ENCODE data around the gene HOXA3. TPM values are rescaled to one million over a fixed set of nuclear protein-coding genes. Genes with fewer than 3 reads are reported as not detected.

The HOXA3 gene
- total RNA-seq, 1 donor from 2014 or later, result not detected

DNA sequence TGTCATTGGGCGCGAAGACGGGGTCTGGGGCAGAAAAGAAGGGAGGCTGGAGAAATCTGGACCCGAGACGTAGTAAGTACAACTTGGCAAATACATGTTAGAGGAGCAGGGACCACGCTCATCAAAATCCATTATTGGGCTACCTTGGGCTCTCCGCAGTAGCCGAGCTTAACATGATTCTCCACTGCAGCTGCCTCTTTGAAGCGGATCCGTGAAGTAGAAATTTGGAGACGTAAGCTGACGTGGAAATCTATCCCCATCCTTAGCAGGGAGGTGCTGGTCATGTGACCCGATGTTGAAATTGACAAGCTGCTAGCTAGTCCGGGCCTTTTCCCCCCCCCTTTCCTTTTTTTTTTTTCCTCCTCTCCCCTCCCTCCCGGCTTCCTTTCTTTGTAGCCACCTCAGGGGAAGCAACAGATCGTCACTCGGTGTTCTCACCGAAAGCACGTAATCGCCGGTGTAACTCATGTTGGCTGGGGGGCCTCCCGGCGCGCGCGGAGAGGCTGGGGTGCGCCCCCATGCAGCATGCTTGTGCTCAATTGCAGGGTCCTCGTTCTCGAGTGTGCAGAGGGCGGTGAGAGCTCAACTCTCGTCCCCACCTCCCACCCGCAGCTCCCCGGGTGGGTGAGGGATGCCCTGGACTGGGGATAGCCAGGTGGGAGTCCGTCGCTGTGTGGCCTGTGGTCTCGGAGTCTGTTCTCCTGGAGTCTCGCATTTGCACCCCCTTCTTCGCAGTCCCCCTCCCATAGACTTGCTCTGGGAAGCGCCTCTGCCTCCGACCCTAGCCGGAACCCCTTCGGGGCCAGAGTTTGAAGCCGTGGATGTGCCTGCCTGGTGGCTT, 32.9 kb upstream of the HOXA3 start, which contains the start of gene HOXA11:
Gene HOXA11, minus strand, starts transcription at position 220 of the 841 bp plus-strand sequence. Its CDS starts 88 bp downstream, at position 132.
- intact Hi-C loops (cut with micrococcal nuclease), result loop anchor here (2.0 kb wide), 2 partner anchors 14 kb away; no protein-coding TSS in a partner anchor
- peaks cover 8% of the 10 kb centered on the region for H3K36me3 Mint-ChIP-seq (ENCODE audit: low read depth)
- peak within 1 kb of the TSS; percentile 63 for H3K4me3 Mint-ChIP-seq
- H3K9me3 Mint-ChIP-seq, result no peaks in the 10 kb centered on the region
- H3K27me3 Mint-ChIP-seq, result peaks cover 81% of the 10 kb centered on the region
- DNase-seq, result no peak
- H3K27ac Mint-ChIP-seq, result peak within 1 kb of the TSS; percentile 78
- peaks cover 15% of the 10 kb centered on the region for H3K4me1 Mint-ChIP-seq

DNA sequence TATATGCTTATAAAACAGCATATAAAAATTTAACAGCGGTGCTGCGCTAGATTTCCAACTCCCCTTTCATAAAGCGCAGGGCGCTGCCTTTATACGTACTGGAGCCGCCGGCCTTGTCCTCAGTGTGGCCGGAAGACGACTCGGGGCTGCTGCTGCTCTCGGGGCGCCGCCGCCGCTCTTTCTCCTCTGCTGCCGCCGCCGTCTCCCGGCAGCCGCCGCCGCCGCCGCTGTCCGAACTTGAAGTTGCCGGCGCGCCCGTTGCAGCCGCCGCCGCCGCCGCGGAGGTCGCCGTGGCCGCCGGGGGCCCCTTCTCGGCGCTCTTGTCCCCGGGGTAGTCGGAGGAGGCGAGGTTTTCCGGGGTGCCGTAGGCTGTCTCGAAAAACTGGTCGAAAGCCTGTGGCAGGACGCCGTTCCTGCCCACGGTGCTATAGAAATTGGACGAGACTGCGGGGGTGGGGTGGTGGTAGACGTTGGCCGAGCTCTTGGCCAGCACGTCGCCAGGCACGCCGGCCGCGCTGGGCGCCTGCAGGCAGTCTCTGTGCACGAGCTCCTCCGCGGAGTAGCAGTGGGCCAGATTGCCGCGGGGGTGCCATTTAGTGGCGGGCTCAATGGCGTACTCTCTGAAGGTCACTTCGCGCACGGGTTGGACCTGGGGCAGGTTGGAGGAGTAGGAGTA, 32.1 kb upstream of the HOXA3 start:
- peaks cover 8% of the 10 kb centered on the region for H3K36me3 Mint-ChIP-seq (ENCODE audit: low read depth)
- H3K27me3 Mint-ChIP-seq, result peaks cover 78% of the 10 kb centered on the region
- H3K4me1 Mint-ChIP-seq, result peaks cover 18% of the 10 kb centered on the region
- intact Hi-C loops (cut with micrococcal nuclease), result loop anchor here (2.0 kb wide), 2 partner anchors 14 kb away; no protein-coding TSS in a partner anchor
- peak overlapping the region; percentile 56 for H3K4me3 Mint-ChIP-seq
- H3K9me3 Mint-ChIP-seq, result no peaks in the 10 kb centered on the region
- peak; percentile 69 for DNase-seq
- peak overlapping the region; percentile 78 for H3K27ac Mint-ChIP-seq

DNA sequence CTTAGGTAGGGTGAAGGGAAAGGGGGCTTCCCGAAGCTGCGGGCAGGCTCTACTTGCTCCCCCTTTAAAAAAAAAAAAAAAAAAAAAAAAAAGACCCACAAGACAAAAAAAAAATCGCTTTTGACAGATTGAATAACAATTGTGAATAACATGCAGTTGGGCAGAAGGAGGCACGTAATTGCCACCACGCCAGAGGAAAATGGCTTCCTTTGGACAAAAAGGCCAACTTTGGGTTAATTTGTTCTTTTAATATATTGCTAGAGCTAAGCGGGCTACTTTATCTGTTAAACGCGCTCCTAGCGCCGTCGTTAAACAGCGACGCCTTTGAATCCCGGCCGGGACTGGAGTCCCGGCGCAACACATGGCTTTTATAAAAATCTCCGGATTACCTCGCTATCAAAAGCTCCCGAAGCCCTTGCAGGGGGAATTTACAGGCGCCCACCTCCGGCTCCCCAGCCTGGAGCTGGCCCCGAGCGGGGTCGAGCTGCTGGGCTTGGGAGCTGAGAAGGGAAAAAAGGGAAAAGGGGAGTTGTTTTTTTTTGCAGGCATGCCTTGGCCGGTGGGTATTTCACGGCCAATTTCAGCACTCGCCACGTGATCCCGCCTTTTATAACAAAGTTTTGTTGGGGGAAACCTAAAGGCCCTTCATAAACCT, 31.4 kb upstream of the HOXA3 start:
- H3K9me3 Mint-ChIP-seq, result no peaks in the 10 kb centered on the region
- no peak overlapping the region for H3K4me3 Mint-ChIP-seq
- H3K27me3 Mint-ChIP-seq, result peaks cover 79% of the 10 kb centered on the region
- H3K27ac Mint-ChIP-seq, result no peak overlapping the region
- H3K36me3 Mint-ChIP-seq (ENCODE audit: low read depth), result peaks cover 8% of the 10 kb centered on the region
- peaks cover 18% of the 10 kb centered on the region for H3K4me1 Mint-ChIP-seq
- peak; percentile 60 for DNase-seq
- intact Hi-C loops (cut with micrococcal nuclease), result loop anchor here (2.0 kb wide), 2 partner anchors 13 to 15 kb away; no protein-coding TSS in a partner anchor

DNA sequence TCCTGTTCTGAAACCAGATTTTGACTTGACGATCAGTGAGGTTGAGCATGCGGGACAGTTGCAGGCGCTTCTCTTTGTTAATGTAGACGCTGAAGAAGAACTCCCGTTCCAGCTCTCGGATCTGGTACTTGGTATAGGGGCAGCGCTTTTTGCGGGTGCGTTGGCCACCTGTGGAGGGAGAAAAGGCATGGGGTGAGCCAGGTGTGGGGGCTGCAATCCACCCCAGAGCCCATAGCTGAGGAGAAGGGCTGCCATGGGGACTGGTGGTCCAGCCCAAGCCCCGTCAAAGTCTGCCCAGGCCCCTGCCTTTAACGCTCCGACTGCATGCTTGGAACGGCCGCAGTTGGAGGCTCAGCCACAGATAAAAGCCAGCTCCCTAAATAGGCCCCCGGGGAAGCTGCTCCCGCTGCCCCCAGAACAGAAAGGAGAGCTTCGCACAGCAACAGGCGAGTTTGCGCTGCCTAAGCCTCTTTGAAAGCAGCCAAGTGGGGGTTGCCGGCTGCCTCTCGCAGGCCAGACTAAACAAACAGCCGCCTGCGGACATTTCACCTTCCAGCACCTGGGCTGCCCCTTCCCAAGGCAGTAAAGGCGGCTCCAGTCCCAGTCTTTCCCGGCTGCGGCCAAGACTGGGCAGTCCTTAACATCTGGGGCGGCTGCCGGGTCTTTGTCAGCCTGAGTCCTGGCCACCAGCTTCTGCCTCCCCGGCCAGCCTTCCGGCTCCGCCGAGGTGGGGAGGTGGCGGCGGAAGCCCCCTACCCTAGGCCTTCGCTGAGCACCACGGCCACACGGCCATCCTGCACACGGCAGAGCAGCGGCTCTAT, 30.7 kb upstream of the HOXA3 start:
- Mint-ChIP-seq H3K27me3 (peaks cover 76% of the 10 kb centered on the region), H3K27ac (no peak overlapping the region), H3K4me3 (no peak overlapping the region), H3K36me3 (ENCODE audit: low read depth) (peaks cover 8% of the 10 kb centered on the region), H3K4me1 (peaks cover 13% of the 10 kb centered on the region), H3K9me3 (no peaks in the 10 kb centered on the region)
- no peak for DNase-seq
- intact Hi-C loops (cut with micrococcal nuclease), result no loop called here

DNA sequence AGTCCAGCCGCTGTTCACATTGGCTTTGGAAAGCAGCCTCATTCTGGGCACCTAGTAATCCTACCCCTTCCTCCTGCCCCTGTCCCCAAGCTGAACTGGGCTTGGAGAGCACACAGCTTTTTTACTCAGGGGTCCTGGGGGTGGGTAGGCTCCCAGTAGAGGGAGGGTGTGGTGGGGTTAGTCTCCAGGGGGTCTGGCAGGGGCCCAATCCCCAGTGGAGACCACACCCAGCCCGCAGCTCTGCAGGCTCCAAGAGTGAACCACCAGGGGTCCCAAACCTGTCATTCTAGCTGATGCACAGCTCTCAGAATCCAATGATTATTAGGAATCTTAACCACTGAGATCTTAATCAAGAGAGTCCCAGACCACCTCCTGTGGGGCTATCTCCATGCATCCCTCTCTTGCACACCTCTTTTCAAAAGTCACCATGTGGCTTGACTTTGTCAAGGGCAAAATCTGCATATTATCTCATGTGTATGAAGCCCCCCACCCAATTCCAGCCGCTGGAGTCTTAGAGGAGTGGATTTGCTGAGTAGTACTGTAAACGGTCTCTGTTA, 30.0 kb upstream of the HOXA3 start:
- Mint-ChIP-seq H3K9me3 (no peaks in the 10 kb centered on the region), H3K4me1 (peaks cover 13% of the 10 kb centered on the region), H3K36me3 (ENCODE audit: low read depth) (peaks cover 8% of the 10 kb centered on the region), H3K4me3 (no peak overlapping the region), H3K27ac (no peak overlapping the region), H3K27me3 (peaks cover 74% of the 10 kb centered on the region)
- DNase-seq, result no peak
- intact Hi-C loops (cut with micrococcal nuclease), result no loop called here

DNA sequence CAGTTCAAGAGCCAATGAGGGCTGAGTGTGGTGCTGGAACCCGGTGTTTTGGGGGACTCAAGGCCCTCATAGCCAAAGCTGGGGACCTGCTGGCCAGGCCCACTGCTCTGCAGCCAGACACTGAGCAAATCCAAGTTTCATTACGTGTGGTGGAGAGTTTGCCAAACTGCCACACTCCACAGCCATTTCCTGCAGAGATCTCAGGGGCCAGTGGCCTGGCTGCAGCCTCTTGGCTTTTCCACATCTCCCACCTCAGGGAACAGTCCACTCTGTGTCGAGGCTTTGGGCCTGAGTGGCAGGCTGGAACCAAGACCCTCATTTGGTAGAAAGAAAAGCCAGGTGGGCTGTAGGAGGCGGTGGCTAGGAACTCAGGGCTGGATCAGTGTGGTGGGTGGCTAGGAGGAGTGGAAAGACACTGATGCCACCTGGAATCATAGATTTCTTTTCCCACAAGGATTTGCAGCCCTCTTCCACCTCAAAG, 29.5 kb upstream of the HOXA3 start:
- no peaks in the 10 kb centered on the region for H3K9me3 Mint-ChIP-seq
- no peak overlapping the region for H3K4me3 Mint-ChIP-seq
- H3K4me1 Mint-ChIP-seq, result peaks cover 13% of the 10 kb centered on the region
- DNase-seq, result no peak
- H3K27me3 Mint-ChIP-seq, result peaks cover 69% of the 10 kb centered on the region
- intact Hi-C loops (cut with micrococcal nuclease), result no loop called here
- peaks cover 8% of the 10 kb centered on the region for H3K36me3 Mint-ChIP-seq (ENCODE audit: low read depth)
- no peak overlapping the region for H3K27ac Mint-ChIP-seq

DNA sequence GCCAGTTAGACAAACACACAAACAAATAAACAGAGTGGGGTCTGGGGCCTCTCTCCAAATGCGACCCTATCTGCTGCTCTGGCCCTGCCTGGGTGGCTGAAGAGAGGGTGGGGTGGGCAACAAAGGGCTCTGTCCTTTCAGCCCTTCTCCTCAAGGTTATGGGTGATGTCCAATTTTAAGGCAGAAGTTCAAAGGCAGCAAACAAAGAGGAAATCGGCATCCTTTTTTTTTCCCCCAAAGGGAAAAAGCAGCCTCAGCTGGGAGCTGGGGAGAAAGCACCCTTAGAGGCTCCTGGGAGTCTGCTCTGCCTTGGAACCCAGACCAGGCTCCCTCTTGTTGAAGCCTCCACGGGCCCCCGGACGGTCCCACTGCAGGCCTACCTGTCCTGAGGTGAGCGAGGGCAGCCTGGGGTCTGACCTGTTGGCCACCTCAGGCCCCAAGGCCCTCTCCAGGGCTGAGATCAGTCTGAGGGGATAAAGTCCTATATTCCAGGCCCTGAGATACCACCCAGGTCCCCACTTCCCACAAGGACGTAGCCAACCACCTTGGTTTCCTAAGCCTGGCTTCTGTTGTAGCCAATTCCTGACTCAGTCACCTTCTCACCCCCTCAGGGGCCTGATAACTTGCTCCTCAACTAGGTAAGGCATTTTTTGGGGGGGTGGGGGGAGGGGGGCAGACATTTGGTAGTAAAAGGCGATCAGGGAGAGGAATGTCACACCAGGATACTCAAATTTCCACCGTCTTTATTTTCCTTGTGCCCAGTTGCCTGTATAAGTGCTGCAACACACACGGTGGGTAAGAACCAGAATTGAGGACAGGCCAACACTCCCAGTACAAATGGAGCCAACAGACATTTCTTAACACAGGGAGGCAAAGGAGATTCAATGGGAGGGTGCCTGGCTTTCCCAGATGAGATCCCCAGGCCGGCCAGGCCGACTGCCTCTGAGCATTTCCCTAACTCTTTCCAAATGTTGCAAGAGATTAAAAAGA, 28.3 kb upstream of the HOXA3 start:
- Mint-ChIP-seq H3K27ac (no peak overlapping the region), H3K27me3 (peaks cover 65% of the 10 kb centered on the region), H3K9me3 (no peaks in the 10 kb centered on the region), H3K4me1 (peaks cover 10% of the 10 kb centered on the region), H3K36me3 (ENCODE audit: low read depth) (peaks cover 5% of the 10 kb centered on the region), H3K4me3 (no peak overlapping the region)
- intact Hi-C loops (cut with micrococcal nuclease), result no loop called here
- no peak for DNase-seq

DNA sequence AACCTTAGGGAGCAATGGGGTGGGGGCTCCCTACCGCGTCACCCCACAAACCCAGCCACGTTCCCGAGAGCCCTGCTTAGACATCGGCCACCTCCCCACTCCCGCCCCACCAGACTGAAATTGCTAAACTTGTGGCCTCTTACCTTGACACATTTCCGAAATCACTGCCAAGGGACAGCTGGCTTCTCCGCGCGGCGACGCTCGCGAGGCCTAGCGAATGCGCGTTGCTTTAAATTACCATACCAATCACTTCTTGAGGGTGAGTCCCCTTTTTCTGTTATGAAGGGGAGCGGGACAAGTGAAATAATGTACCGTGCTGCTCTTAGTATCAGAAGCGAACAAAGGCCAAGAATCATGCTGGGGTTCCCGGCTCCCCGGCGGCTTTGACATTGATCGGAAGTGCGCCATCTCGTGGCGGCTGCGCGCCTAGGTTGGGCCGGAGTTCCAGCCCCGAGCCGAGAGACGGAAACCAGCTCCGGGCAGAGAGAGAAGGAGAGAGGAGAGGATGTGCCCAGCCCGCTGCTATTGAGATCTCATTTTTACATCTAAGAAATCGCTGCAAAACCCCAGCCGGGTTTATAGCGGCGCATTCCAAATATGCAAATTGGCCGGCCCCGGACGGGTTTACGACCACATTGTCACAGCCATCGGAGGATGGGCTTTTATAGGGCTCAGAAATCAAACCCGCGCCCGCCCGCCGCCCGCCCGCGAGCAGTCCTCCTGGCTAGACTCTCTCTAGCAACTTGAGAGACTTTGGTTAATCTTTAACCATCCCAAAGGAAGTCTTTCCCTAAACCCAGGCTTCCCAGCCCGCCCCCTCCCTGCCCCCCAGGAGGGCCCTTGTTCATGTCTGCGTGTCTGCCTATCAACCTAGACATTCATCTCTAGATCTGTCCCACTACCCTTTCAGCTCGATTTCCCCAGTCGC, 27.4 kb upstream of the HOXA3 start:
- Mint-ChIP-seq H3K36me3 (ENCODE audit: low read depth) (peaks cover 4% of the 10 kb centered on the region), H3K4me1 (peaks cover 5% of the 10 kb centered on the region), H3K27me3 (peaks cover 63% of the 10 kb centered on the region), H3K9me3 (no peaks in the 10 kb centered on the region), H3K4me3 (peak overlapping the region; percentile 51), H3K27ac (no peak overlapping the region)
- intact Hi-C loops (cut with micrococcal nuclease), result no loop called here
- DNase-seq, result peak; percentile 88

DNA sequence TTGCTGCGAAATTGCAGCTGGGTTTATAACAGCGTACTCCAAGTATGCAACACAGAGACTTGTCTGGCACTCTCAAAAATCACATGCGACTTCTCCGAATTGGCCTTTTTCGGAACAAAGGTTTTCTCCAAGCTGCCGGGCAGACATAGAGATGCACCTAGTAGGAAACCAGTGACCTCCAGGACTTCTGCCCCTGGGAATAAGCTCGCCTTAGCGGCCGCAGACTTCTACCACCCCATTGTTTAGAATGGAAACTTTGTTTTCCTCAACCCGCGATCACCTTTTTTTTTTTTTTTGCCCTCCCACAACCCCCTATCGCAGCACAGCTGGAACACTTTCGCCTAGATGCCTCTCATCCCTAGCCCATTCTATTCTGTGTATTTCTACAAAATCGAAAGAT, 26.6 kb upstream of the HOXA3 start:
- Mint-ChIP-seq H3K9me3 (no peaks in the 10 kb centered on the region), H3K36me3 (ENCODE audit: low read depth) (peaks cover 2% of the 10 kb centered on the region), H3K27me3 (peaks cover 64% of the 10 kb centered on the region), H3K4me1 (peaks cover 3% of the 10 kb centered on the region), H3K4me3 (no peak overlapping the region), H3K27ac (no peak overlapping the region)
- intact Hi-C loops (cut with micrococcal nuclease), result no loop called here
- no peak for DNase-seq

DNA sequence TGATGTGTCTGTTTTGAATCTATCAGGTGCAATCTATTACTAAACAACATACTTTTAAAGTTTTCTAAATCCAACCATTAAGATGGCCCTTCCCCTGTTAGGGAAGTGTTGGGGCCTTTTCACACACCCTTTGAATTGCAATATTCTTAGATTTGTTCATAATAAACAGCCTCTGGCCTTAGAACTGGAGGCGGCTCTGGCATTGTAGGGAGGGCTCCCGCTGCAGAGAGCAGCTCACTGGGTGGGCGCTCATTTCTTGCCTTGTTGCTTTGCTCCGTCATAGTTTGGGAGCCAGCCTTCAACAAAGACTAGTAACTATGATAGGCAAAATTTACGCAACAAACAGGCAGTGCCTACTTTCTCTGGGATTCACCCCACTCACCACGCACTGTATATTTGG, 26.0 kb upstream of the HOXA3 start:
- peaks cover 60% of the 10 kb centered on the region for H3K27me3 Mint-ChIP-seq
- DNase-seq, result no peak
- H3K4me3 Mint-ChIP-seq, result no peak overlapping the region
- H3K9me3 Mint-ChIP-seq, result no peaks in the 10 kb centered on the region
- intact Hi-C loops (cut with micrococcal nuclease), result no loop called here
- peaks cover 2% of the 10 kb centered on the region for H3K36me3 Mint-ChIP-seq (ENCODE audit: low read depth)
- H3K27ac Mint-ChIP-seq, result no peak overlapping the region
- H3K4me1 Mint-ChIP-seq, result peaks cover 3% of the 10 kb centered on the region

DNA sequence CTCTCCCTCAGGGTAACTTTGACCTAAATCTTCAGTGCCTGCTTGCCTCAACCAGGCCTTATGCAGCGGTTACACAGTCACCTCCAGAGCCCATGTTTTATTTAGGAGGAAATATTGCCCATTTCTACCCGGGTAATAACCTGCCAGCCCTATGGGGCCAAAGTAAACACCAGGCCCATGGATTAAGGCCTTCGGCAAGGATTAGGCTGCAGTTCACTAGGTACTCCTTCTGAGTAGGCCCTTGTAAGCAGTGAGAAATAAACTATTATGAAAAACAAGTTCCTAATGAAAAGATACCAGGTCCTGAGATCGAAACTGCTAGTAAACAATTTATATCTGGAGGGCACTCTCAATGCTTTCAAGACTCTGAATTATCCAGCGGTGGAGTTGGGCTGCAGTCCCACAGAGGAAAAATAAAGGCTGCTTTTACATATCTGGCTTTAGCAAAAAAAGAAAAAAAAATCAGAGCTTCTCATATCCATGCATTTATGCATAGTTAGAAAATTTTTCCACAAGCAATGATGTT, 25.5 kb upstream of the HOXA3 start:
- intact Hi-C loops (cut with micrococcal nuclease), result no loop called here
- Mint-ChIP-seq H3K36me3 (ENCODE audit: low read depth) (peaks cover 2% of the 10 kb centered on the region), H3K27ac (no peak overlapping the region), H3K4me3 (no peak overlapping the region), H3K9me3 (no peaks in the 10 kb centered on the region), H3K27me3 (peaks cover 57% of the 10 kb centered on the region), H3K4me1 (peaks cover 3% of the 10 kb centered on the region)
- DNase-seq, result no peak

Measured in activated CD4-positive, alpha-beta T cell treated with anti-CD3 and anti-CD28 coated beads, Interleukin-2, amount 10 ng/mL, durations not matched to agents 24 days and 14 days (primary cell).